Endothelial cell of umbilical vein (primary cell): ENCODE measurements around the gene PYGB. TPM values are rescaled to one million over a fixed set of nuclear protein-coding genes. Genes with fewer than 3 reads are reported as not detected.

Experiments used
- BruUV-seq: library from RNA; stranded (reverse); fragments of 400-500 nt; replicated peaks from 2 replicates; lab custom pipeline; 2021; lab: Mats Ljungman, UMichigan
- CTCF ChIA-PET: fragments of 300-600, 350-600 bp; sonication (Branson Sonifier 250); formaldehyde crosslinking; loops from one replicate; lab custom pipeline; 2021; ENCODE audit warnings: antibody characterized with exemption, inconsistent platforms; lab: Charles Lee
- POLR2A ChIA-PET: fragments of 300-600, 350-600 bp; sonication (Branson Sonifier 250); formaldehyde crosslinking; loops from one replicate; lab custom pipeline; 2021; ENCODE audit warnings: antibody characterized with exemption, inconsistent platforms; lab: Charles Lee
- DNase-seq: peaks from one replicate; pipeline ENCODE4 v3.0.0-alpha.2; 2011; ENCODE audit warnings: low read depth, low spot score
- FAIRE-seq: peaks from 2 replicates; lab custom pipeline; 2011; peaks lifted over from hg19 to GRCh38; lab: Jason Lieb, UNC
- H2AFZ ChIP-seq: 2 replicates; pipeline ENCODE4 v1.6.0; 2012; ENCODE audit warnings: low read depth, low read length, control low read depth, inconsistent platforms
- H3K27ac ChIP-seq: 2 replicates; pipeline ENCODE4 v1.5.1; 2011; ENCODE audit warnings: low read depth, mild to moderate bottlenecking, control low read depth, low read length, moderate library complexity; ENCODE audit not compliant: insufficient read depth
- H3K27me3 ChIP-seq, 2 experiments: 2 replicates each; pipeline versions ENCODE4 v1.6.0 to v1.6.1; 2011; ENCODE audit warnings: low read length in 2 of 2, mixed read lengths in 1 of 2; ENCODE audit not compliant: control insufficient read depth in 2 of 2, insufficient read depth in 2 of 2
- H3K36me3 ChIP-seq, 2 experiments: 2 replicates in 1 of 2; 3 replicates in 1 of 2; pipeline ENCODE4 v1.5.1; 2011; ENCODE audit warnings: low read length in 2 of 2, mild to moderate bottlenecking in 1 of 2, moderate library complexity in 1 of 2; ENCODE audit not compliant: control insufficient read depth in 2 of 2, insufficient read depth in 2 of 2; ENCODE audit errors: extremely low read depth in 1 of 2
- H3K4me1 ChIP-seq: 3 replicates; pipeline ENCODE4 v1.5.1; 2011; ENCODE audit warnings: mild to moderate bottlenecking, low read length; ENCODE audit not compliant: control insufficient read depth, insufficient read depth; ENCODE audit errors: extremely low read depth
- H3K4me2 ChIP-seq: 2 replicates; pipeline ENCODE4 v1.6.1; 2011; ENCODE audit warnings: low read length, control low read depth, mixed read lengths; ENCODE audit not compliant: insufficient read depth
- H3K4me3 ChIP-seq, 3 experiments: fragments of 200-600 bp in 1 of 3; sonication (generic), shearing (Covaris generic) in 1 of 3; replicated peaks in 1 of 3; 2 replicates each; pipeline ENCODE4 v1.5.1; 2011 to 2016; ENCODE audit warnings: control low read depth in 3 of 3, low read length in 3 of 3, mild to moderate bottlenecking in 2 of 3, inconsistent platforms in 1 of 3, low read depth in 1 of 3, moderate library complexity in 1 of 3; ENCODE audit not compliant: insufficient read depth in 1 of 3
- H3K79me2 ChIP-seq: 2 replicates; pipeline ENCODE4 v1.6.0; 2012; ENCODE audit warnings: low read length, inconsistent platforms; ENCODE audit not compliant: control insufficient read depth, insufficient read depth
- H3K9ac ChIP-seq: replicated peaks from 2 replicates; pipeline ENCODE3; 2011; ENCODE audit warnings: low read length, control low read depth; ENCODE audit not compliant: insufficient read depth; ENCODE audit errors: extremely low read depth
- H3K9me1 ChIP-seq: replicated peaks from 3 replicates; pipeline ENCODE4 v1.6.0; 2011; ENCODE audit warnings: mild to moderate bottlenecking, low read length; ENCODE audit not compliant: control insufficient read depth, insufficient read depth; ENCODE audit errors: extremely low read depth
- H3K9me3 ChIP-seq: replicated peaks from 2 replicates; pipeline ENCODE4 v1.5.1; 2012; ENCODE audit warnings: low read length, inconsistent platforms; ENCODE audit not compliant: control insufficient read depth, insufficient read depth
- H4K20me1 ChIP-seq: replicated peaks from 2 replicates; pipeline ENCODE3; 2011; ENCODE audit warnings: mild to moderate bottlenecking, low read length; ENCODE audit not compliant: control insufficient read depth, insufficient read depth; ENCODE audit errors: extremely low read depth
- CTCF ChIP-seq, 2 donors: IDR thresholded peaks; 1 replicate in 1 of 2; 2 replicates in 1 of 2; pipeline ENCODE4 v1.5.1; 2011; ENCODE audit warnings: low read length in 2 of 2, mild to moderate bottlenecking in 2 of 2, moderate library complexity in 2 of 2, control low read depth in 1 of 2, inconsistent platforms in 1 of 2, low read depth in 1 of 2; ENCODE audit not compliant: insufficient read depth in 1 of 2; ENCODE audit errors: extremely low read depth in 1 of 2
- EZH2 ChIP-seq: IDR thresholded peaks from 2 replicates; pipeline ENCODE4 v1.6.1; 2012; ENCODE audit warnings: borderline replicate concordance, low read depth, mild to moderate bottlenecking, moderate library complexity, low read length, inconsistent platforms; ENCODE audit not compliant: severe bottlenecking
- FOS ChIP-seq: IDR thresholded peaks from 2 replicates; pipeline ENCODE4 v1.6.1; 2011; ENCODE audit warnings: mild to moderate bottlenecking, low read length, moderate library complexity, borderline replicate concordance; ENCODE audit not compliant: insufficient read depth
- GATA2 ChIP-seq: IDR thresholded peaks from 2 replicates; pipeline ENCODE4 v1.7.0; 2011; ENCODE audit warnings: low read depth, mild to moderate bottlenecking, moderate library complexity, mixed read lengths, low read length; ENCODE audit not compliant: insufficient read length, insufficient read depth
- JUN ChIP-seq: IDR thresholded peaks from 2 replicates; pipeline ENCODE4 v1.6.1; 2011; ENCODE audit warnings: borderline replicate concordance, low read depth; ENCODE audit not compliant: insufficient read length, insufficient read depth
- MAX ChIP-seq: IDR thresholded peaks from 2 replicates; pipeline ENCODE4 v1.6.1; 2011; ENCODE audit not compliant: insufficient read depth, insufficient read length
- MYC ChIP-seq: IDR thresholded peaks from one replicate; pipeline ENCODE4 v1.6.1; 2011; ENCODE audit warnings: mild to moderate bottlenecking, low read depth, low read length
- POLR2A ChIP-seq: IDR thresholded peaks from 2 replicates; pipeline ENCODE4 v1.6.1; 2012; ENCODE audit warnings: low read depth, mild to moderate bottlenecking, control low read depth, low read length
- POLR2AphosphoS5 ChIP-seq: IDR thresholded peaks from 2 replicates; pipeline ENCODE4 v1.6.1; 2012; ENCODE audit warnings: low read depth, mild to moderate bottlenecking, control low read depth, low read length, moderate library complexity; ENCODE audit not compliant: insufficient read depth
- dilution Hi-C: fragments of 300-500 bp; cut with MboI; formaldehyde crosslinking; loops from one replicate; pipeline ENCODE4 v1.15.0; 2019; ENCODE audit warnings: low sequenced_read_pairs; ENCODE audit not compliant: extremely low pct_ligation_motif_present
- intact Hi-C: fragments of 100-400 bp; cut with micrococcal nuclease; formaldehyde crosslinking; loops from one replicate; pipeline ENCODE4 v1.10.0; 2022
- polyA plus RNA-seq, 4 experiments: library from polyadenylated mRNA; depleted of rRNA in 3 of 4; stranded (reverse) in 3 of 4; unstranded in 1 of 4; fragments of >200 nt; gene quantifications; 2 replicates each; pipeline versions ENCODE4 v1.2.1 to v1.2.3, GENCODE V29; 2011 to 2012; ENCODE audit warnings: missing spikeins in 1 of 4
- total RNA-seq: library from RNA; stranded (reverse); gene quantifications from 2 replicates; pipeline ENCODE4 v1.2.3, GENCODE V29; 2021

PYGB gene
- total and polyA plus RNA-seq, 2 donors (not counting 3 experiments of a cell fraction or from before 2014, with no cell fraction given): 36.1 to 60.2 TPM

GRCh38 chr20:25325997-25326396 lies 78.1 kb downstream of the PYGB start:
- Histone ChIP-seq H3K9me1 (no peaks in the 10 kb centered on the region), H3K9ac (no peak overlapping the region), H3K36me3 (no peaks in the 10 kb centered on the region), H3K4me3 (no peak overlapping the region), H2AFZ (no peak overlapping the region), H3K4me1 (no peaks in the 10 kb centered on the region), H3K27me3 (no peaks in the 10 kb centered on the region), H4K20me1 (no peaks in the 10 kb centered on the region), H3K9me3 (no peaks in the 10 kb centered on the region), H3K27ac (no peak overlapping the region), H3K4me2 (no peak overlapping the region), H3K79me2 (no peaks in the 10 kb centered on the region)
- CTCF ChIA-PET: interaction anchor here (1.0 to 1.8 kb wide), 4 partner anchors 10 to 73 kb away, joined by 3 to 4 read pairs (median 3); no protein-coding TSS in a partner anchor
- POLR2A ChIA-PET: no interaction called here
- DNase-seq (no peak), FAIRE-seq (no peak)
- no TSS peak for BruUV-seq
- intact Hi-C loops: loop anchor here (2.0 kb wide), 1 partner anchor 21 kb away; no protein-coding TSS in a partner anchor
- dilution Hi-C loops: no loop called here
- TF ChIP-seq FOS (no peak), EZH2 (no peak), MYC (no peak), MAX (no peak), POLR2AphosphoS5 (no peak), POLR2A (no peak), CTCF (IDR thresholded peaks at IDR 0.05; ENCODE audit: extremely low read depth in 1 of 2, insufficient read depth in 1 of 2, low read depth in 1 of 2, low read length in 2 of 2) (no peak), GATA2 (no peak), JUN (no peak)
